HK-2 (cell line): ENCODE results near the gene BEST2.
"Not testable (repeated sequence)": the region's sequence is repeated elsewhere in the genome, so short reads cannot be mapped to it uniquely, and the experiment has no call there.

Experiments used
- DNase-seq: peaks from one replicate; pipeline ENCODE4 v3.0.0-alpha.2; 2018; ENCODE audit not compliant: unreplicated experiment

The BEST2 gene

DNA sequence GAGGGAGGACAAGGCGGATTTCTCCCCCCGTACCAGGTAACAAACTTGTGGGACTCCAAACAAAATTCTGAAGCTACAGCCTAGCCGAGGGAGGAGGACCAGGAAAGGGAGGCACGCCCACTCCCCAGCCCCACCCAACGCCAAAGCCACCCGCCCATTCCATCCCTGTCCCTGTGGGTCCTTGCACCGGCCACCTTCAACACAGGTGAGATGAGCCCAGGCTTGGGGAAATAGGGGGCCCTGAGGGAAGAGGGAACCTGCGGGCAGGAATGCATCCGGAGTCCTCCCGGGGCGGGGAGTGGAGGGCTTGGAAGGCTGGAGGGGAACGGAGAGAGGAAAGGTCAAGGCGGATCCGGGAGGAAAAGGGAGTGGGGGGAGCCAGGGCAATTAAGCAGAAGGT, at the start of gene BEST2:
BEST2 (plus strand) TSS at position 157 of the 400 bp plus-strand sequence. CDS start 802 bp downstream, outside the sequence.
- no peak for DNase-seq

DNA sequence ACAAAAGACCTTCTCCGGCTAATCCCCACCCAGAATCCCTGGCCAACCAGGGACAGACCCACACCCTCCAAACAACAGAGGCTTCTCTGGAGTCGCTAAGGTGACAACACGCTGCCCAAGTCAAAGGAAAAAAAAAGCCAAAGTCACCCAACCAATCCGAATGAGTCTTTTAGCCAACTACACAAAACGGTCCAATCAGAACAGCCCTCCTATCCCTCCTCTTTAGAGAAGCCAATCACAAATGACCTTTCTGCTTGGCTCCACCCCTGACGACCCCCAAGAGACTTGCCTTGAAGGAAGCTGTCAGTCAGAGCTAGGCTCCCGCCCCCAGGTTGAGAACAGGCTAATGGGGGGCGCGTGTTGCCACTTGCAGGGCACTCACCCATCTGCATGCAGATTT, 48.5 kb upstream of the BEST2 start:
- no peak for DNase-seq

DNA sequence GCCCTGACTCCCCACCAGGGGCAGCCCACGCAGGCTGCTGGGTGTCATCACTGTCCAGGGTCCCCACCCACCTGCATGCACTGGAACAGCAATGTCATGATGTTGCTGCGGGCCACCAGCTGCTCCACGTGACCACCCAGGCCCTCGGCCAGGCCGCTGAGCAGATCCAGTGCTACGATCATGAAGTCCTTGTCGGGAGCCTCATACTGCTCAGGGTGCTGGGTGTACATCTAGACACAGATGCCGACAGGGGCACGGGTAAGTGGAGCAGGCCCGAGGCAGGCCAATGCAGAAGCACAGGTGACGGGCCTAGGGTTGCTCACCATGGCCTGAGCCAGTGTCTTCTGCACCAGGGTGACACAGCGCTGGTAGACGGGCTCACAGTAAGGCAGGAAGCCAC, 46.4 kb upstream of the BEST2 start:
- no peak for DNase-seq

DNA sequence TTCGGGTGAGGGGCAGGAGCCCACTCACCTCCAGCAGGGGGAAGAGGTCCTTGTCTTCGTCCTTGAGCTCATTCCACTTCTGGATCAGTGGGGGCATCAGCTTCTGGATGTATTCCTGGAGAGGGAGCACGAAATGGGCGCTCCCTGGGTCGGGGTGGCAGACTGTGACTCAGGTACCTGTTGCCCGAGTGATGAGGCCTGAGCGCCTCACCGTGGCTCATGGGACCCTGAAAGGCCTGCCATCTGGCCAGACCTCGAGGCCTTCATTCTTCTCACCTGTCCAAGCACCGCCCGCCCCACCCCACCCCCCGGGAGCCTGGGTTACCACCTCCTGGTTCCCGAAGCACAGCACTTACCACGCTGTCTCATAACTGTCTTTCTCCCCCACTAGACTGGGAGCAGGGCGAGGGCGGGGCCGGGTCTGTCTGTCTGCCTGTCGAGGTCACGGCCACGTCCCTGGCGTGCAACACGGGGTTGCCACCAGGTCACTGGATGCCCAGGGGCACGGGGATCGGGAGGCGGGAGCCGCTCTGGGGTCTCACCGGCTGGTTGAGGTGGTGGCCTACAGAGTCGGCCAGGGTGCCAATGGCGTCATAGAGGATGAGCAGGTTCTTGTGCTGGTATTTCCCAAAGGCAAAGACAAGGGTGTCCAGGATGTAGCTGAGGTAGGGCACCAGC, 45.8 kb upstream of the BEST2 start:
- no peak for DNase-seq

DNA sequence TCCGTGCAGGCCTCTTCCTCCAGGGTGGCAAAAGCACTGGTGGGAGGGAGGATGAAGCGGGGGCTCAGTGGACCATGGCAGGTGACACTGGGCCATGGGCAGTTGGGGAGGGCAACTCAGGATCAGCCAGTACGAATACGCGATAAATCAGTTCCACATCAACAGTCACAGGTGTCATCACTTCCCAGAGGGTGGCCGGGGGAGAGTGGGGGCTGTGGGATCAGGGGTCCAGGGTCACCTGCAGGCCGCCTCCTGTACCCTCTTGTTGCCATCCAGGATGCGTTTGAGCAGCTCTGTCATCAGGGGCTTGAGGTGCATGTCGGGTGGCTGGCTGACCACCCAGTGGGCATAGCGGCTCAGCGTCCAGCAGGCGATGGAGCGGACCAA, 45.3 kb upstream of the BEST2 start:
- DNase-seq, result no peak

DNA sequence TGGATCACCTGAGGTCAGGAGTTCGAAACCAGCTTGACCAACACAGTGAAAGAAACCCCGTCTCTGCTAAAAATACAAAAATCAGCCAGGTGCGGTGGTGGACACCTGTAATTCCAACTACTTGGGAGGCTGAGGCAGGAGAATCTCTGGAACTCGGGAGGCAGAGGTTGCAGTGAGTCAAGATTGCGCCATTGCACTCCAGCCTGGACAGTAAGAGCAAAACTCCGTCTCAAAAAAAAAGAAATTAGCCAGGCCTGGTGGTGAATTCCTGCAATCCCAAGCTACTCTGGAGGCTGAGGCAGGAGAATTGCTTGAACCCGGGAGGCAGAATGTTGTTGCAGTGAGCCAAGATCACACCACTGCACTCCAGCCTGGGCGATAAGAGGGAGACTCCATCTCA, 43.0 kb upstream of the BEST2 start:
- DNase-seq, result no peak

DNA sequence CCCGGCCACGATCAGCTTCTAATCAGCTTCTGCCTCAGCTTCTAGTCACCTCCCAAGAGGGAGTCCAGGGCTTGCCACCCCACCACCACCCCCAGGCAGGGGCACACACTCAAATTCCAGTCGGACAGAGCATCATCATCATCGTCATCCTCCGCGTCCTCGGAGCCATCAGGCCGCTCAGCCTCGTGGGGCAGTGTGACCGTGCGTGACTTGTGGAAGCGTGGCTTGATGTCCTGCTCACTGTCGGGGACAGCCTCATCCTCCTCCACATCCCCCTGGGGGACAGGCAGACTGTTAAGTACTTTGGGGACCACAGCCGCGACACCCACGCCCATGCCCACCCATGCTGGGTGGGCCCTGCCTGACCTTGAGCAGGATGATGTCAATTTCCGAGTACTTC, 40.4 kb upstream of the BEST2 start:
- no peak for DNase-seq

DNA sequence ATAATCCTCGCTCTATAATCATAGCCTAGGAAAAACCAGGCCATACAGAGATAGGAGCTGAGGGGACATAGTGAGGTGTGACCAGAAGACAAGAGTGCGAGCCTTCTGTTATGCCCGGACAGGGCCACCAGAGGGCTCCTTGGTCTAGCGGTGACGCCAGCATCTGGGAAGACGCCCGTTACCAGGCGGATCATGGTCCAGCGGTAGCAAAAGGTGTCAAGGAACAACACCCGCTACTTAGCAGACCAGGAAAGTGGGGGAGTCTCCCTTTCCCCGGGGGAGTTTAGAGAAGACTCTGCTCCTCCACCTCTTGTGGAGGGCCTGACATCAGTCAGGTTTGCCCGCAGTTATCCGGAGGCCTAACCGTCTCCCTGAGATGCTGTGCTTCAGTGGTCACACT, 39.5 kb upstream of the BEST2 start:
- DNase-seq, result not testable (repeated sequence)

DNA sequence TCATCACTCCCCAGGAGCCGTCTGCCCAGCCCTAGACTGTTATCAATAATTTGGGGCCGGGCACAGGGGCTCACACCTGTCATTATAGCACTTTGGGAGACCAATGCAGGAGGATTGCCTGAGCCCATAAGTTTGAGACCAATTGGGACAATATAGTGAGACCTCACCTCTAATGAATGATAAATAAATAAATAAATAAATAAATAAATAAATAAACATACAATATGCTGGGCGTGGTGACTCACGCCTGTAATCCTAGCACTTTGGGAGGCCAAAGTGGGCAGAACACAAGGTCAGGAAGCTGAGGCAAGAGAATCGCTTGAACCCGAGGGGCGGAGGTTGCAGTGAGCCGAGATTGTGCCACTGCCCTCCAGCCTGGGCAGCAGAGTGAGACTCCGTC, 38.3 kb upstream of the BEST2 start:
- DNase-seq, result not testable (repeated sequence)

DNA sequence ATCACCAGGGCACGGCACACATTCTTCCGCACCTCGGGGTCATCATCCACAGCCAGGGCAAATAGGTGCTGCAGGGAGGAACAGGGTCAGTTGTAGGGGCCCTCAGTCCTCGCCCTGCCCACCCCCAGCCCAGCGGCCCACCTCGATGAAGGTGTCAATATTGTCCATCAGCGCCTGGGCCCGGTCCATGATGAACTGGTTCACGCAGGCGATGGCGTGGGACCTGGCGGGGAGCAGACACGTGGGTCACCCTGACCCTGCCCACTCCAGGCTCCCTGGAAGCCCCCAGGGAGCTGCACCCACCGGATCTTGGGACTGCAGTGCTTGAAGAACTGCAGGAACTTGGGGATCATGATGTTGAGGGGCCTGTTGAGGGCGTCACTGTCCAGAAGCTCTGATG, 36.5 kb upstream of the BEST2 start:
- DNase-seq, result no peak

DNA sequence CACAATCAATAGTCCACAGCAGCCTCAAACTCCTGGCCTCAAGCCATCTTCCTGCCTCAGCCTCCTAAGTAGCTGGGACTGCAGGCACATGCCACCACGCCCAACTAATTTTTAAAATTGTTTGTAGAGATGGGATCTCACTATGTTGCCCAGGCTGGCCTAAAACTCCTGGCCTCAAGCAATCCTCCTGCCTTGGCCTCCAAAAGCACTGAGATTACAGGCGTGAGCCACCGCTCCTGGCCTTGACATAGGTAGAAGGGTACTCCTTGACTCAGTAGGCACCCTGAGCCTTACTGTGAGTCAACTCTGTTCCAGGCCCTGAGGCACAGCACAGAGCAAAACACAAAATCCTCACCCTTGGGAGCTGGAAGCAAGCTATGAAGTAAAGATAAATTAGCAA, 35.7 kb upstream of the BEST2 start:
- DNase-seq, result no peak

DNA sequence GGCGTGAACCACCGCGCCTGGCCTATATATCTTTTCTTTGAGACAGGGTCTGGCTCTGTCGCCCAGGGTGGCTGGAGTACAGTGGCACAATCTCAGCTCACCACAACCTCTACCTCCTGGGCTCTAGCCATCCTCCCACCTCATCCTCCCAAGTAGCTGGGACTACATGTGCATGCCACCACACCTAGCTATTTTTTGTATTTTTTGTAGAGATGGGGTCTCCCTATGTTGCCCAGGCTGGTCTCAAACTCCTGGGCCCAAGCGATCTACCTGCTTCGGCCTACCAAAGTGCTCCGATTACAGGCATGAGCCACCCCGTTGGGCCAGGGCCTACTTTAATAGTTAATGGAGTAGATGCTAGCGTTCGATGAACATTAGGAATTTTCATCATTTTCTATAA, 31.3 kb upstream of the BEST2 start:
- no peak for DNase-seq

DNA sequence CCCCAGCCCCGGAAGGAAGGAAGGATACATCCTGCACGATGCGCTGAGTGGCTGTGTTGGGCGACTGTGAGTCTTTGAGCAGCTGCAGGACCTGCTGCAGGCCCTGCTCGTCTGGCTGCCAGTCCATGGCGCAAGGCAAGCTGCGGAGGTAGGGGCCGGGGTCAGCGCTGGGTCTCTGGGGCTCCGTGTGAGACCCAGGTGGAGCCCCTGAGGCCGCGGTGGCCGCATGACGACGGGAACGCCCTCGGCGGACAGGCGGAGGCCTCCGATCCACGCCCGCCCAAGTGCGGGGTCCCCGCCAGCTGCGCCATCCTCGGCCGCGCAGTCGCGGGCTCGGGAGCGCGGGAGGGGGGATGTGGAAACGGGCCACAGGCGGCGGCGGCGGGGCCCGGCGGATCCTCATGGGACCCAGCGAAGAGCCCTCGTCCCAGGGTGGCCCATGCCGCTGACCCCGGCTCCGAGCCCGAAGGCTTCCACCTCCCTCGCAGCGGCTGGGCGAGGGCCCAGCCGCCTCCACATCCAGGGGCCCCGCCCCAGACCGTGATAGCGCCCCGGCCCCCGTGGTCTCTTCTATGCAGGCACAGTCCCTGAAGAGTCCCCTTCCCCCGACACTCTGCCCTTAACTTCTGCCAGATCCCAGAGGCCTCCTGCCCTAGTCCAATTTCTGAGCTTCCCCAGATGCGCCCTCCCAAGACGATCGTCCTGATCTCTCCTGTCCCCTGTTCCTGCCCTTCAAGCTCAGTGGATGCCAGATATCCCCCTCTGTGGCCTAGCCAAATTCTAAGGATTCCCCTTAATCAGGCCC, 30.5 kb upstream of the BEST2 start:
- DNase-seq, result no peak

DNA sequence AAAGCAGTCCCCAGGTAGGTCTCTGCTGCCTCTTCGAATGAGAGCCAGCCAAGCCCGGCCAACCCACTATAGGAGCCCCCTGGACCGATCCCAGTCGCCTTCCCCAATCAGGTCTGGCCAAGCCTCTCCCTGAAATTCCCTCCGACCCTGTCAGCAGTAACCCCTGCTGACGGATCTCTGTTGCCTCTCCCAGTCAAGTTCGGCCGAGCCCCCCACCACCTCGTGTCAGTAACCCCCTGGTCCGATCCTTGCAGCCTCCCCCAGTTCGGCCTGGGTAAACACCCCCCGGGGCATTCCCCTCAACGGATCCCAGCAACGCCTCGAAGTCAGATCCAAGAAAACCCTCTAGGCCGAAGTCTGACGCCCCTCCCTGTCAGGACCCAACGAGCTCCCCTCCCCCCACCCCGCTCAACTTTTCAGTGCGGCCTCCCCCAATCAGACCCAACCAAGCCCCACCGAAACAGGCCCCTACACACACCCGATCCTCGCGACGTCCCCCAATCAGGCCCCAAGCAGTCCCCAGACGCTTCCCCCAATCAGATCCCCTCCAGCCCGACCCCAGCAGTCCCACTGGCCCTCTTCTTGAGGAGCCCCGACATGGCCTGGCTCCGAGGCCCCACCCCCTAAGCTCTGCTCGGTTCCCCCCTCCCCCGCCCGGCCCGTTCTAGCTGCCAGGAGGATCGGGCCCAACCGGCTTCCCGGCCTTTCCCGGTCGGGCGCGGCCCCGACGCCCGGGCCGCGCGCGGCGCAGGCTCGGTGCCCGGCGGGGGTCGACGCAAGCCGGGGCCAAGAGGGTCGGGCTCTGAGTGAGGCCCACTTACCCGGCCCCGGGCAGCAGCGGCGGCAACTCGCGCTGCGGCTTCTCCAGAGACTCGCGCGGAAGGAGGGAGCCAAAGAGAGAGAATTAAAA, 29.7 kb upstream of the BEST2 start:
- peak; percentile 60 for DNase-seq

DNA sequence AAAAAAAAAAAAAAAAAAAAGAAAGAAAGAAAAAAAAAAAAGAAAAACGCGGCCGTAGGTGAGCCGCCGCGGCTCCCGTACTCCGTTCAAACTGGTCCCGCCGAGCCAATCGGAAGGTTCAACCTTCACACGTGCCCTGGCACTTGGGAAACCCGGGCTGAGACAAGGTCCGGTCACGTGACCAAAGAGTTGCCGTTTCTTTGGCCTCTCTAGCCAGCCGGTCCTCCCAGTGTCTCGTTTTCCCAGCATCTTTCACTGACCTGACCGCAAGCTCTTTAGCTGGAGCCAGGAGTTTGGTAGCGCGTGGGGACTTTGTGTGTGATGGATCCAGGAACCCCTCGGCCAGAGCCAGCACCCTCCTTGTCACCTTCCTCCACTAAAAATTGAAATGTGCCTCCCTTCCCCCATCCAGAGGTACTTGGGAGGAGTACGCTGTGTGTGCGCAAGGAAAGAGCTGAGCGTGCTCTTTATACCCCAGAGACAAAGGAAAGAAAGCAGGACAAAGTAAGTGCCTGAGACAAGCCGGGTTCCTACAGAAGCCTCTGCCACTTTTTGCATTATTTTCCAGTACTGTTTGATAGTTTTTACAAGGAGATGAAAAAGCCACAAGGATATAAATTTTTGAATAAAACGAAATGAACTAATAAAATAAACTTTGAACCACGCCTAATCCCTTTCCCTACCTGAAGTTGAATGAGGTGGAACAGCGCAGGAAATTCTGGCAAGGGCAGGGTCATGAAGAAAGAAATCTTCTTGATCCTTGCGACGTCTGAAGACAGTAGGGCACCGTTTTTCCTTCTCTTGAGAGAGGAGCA, 28.8 kb upstream of the BEST2 start:
- DNase-seq, result peak; percentile 94

DNA sequence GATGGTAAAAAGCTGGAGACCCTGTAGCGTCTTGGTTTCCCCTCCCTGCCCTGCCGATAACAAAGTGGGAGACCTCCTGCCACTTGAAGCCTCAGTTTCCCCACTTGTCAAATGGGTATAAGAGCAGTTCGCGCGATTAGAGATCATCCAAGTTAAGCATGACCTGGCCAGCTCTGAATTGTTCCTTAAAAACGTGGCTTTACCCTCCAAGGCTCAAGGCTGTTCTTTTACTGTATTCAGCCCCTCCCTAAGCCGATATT, 28.3 kb upstream of the BEST2 start:
- DNase-seq, result no peak

DNA sequence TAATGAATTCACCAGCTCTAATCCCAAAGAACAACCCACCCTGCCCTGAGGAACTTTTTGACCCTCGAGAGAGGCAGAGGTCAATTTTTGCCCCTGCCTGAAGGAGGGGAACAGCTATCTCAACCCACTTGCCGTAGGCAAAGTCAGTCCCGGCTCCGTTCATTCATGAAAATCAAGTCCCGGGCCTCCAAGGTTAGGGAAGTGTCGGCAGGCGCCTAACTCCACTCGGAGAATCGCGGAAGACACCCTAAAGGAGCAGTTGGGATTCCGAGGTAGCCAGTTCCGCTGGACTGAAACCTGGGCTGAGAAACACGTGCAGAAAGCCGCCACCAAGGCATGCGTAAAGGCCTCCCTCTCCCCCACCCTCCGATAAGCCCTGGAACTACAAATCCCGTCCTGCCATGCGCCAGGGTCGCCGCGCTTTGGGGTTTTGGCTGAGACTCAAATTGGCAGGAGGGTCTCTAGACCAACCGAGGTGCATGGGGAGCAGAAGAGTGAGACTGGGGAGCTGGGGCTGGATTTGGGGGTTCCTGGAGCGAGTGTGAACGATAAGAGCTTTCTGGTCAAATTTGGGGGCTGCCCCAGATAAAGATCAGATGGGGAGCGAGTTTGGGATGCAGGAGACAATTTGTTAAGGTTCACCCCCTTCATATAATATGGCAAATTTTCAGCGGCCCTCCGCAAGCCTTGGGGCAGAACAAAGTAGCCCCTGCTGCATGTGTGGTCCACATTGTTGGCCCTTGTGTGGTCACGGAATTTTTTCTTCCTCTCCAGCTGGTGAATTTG, 27.8 kb upstream of the BEST2 start, which contains the start of gene TNPO2:
TNPO2 (minus strand) TSS at position 292 of the 786 bp plus-strand sequence. CDS start 2,955 bp downstream, outside the sequence.
- DNase-seq, result peak; percentile 67

DNA sequence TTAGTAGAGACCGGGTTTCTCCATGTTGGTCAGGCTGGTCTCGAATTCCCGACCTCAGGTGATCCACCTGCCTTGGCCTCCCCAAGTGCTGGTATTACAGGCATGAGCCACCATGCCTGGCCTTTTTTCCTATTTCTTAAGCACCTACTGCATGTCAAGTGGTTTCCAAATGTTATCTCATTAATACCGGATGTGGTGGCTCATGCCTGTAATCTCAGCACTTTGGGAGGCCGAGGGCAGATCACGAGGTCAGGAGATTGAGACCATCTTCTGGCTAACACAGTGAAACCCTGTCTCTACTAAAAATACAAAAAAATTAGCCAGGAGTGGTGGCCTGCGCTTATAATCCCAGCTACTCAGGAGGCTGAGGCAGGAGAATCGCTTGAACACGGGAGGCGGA, 26.0 kb upstream of the BEST2 start:
- not testable (repeated sequence) for DNase-seq

DNA sequence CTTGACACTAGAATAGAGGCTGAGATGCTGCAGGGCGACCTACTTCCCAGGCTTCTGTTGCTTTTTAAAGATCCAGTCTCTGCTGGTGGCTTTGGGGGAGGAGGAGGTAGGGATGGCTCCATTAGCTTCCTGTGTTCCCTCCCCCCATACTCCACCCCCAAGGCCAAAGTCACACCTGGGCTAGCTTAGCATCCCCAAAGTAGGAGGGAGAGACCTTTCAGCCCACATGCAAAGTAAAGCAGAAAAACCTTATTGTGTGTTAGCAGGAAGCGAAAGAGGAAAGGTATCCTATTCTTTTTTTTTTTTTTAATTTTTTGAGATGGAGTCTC, 24.6 kb upstream of the BEST2 start:
- DNase-seq, result no peak

DNA sequence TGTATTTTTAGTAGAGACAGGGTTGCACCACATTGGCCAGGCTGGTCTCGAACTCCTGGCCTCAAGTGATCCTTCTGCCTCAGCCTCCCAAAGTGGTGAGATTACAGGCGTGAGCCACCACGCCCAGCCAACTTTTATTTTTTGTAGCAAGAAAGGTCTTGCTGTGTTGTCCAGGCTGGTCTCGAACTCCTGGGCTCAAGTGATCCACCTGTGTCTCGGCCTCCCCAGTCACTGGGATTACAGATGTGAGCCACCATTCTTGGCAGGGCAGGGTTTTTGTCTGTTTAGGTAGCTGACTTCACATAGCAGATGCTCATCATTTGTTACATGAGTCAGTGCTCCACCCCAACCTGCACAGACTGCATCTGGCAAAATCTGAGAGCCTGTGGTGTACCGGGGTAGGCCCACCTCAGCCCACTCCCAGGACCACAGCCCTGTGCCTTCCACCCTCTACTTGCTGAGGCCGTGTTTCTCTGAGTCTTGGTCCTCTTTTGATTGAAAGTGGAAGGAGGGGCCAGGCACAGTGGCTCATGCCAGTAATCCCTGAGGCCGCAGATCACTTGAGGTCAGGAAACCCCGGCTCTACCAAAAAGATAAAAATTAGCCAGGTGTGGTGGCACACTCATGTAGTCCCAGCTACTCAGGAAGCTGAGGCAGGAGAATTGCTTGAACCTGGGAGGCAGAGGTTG, 23.7 kb upstream of the BEST2 start:
- peak; percentile 67 for DNase-seq
